SK-N-SH (cell line): ENCODE data around the gene NMNAT2. TPM values are rescaled to one million over a fixed set of nuclear protein-coding genes. Genes with fewer than 3 reads are reported as not detected.

Experiments
- CTCF ChIA-PET: fragments of 300-600, 350-600 bp; formaldehyde crosslinking; extraction: SDS; loops from one replicate; lab custom pipeline; 2021; lab: Yijun Ruan, JAX
- POLR2A ChIA-PET: fragments of 350-600 bp; sonication (Branson Sonifier 250); formaldehyde crosslinking; extraction: SDS; loops from one replicate; lab custom pipeline; 2020; ENCODE audit warnings: antibody characterized with exemption, inconsistent platforms; lab: Yijun Ruan, JAX
- DNase-seq: peaks from one replicate; pipeline ENCODE4 v3.0.0; 2012
- H2AFZ ChIP-seq: fragments of 200-600 bp; sonication (generic); 2 replicates; pipeline ENCODE4 v1.8.1; 2016; ENCODE audit warnings: antibody characterized with exemption, mild to moderate bottlenecking, low read depth
- H3F3A ChIP-seq: fragments of 200-600 bp; sonication (generic); replicated peaks from 2 replicates; pipeline ENCODE3; 2016; ENCODE audit warnings: antibody characterized with exemption, mild to moderate bottlenecking; ENCODE audit not compliant: insufficient read depth
- H3K27ac ChIP-seq, 2 experiments: fragments of 200-500 bp in 1 of 2; fragments of 200-600 bp in 1 of 2; sonication (Bioruptor generic) in 1 of 2; sonication (generic), shearing (Covaris generic) in 1 of 2; 2 replicates each; pipeline versions ENCODE4 v1.5.1 to v1.6.1; 2014 to 2016; ENCODE audit warnings: low read depth in 2 of 2, inconsistent platforms in 1 of 2, low read length in 1 of 2, mild to moderate bottlenecking in 1 of 2, mixed read lengths in 1 of 2
- H3K27me3 ChIP-seq: fragments of 200-600 bp; sonication (generic), shearing (Covaris generic); 2 replicates; pipeline ENCODE4 v1.6.1; 2016; ENCODE audit warnings: mixed run types; ENCODE audit not compliant: insufficient read depth
- H3K36me3 ChIP-seq, 2 experiments: fragments of 200-500 bp in 1 of 2; fragments of 200-600 bp in 1 of 2; sonication (Bioruptor generic) in 1 of 2; sonication (generic) in 1 of 2; replicated peaks in 1 of 2; 2 replicates each; pipeline versions ENCODE3 to v1.5.1; 2014 to 2016; ENCODE audit warnings: low read length in 1 of 2, mild to moderate bottlenecking in 1 of 2; ENCODE audit not compliant: insufficient read depth in 2 of 2, control insufficient read depth in 1 of 2
- H3K4me1 ChIP-seq, 2 experiments: fragments of 200-500 bp in 1 of 2; fragments of 200-600 bp in 1 of 2; sonication (Bioruptor generic) in 1 of 2; sonication (generic), shearing (Covaris generic) in 1 of 2; 2 replicates each; pipeline versions ENCODE4 v1.5.1 to v1.6.1; 2014 to 2016; ENCODE audit warnings: low read depth in 1 of 2, low read length in 1 of 2, mixed run types in 1 of 2; ENCODE audit not compliant: insufficient read depth in 2 of 2, control insufficient read depth in 1 of 2
- H3K4me2 ChIP-seq: fragments of 200-600 bp; sonication (generic), shearing (Covaris generic); 2 replicates; pipeline ENCODE4 v1.6.1; 2017; ENCODE audit warnings: mixed run types
- H3K4me3 ChIP-seq, 2 experiments: fragments of 200-500 bp in 1 of 2; fragments of 200-600 bp in 1 of 2; sonication (Bioruptor generic) in 1 of 2; sonication (generic), shearing (Covaris generic) in 1 of 2; 2 replicates each; pipeline versions ENCODE4 v1.5.1 to v1.8.1; 2014 to 2016; ENCODE audit warnings: low read depth in 2 of 2, inconsistent platforms in 1 of 2, low read length in 1 of 2, mild to moderate bottlenecking in 1 of 2, mixed read lengths in 1 of 2, moderate library complexity in 1 of 2
- H3K79me2 ChIP-seq: fragments of 200-600 bp; sonication (generic); 2 replicates; pipeline ENCODE4 v1.8.1; 2017; ENCODE audit warnings: mild to moderate bottlenecking; ENCODE audit not compliant: insufficient read depth
- H3K9ac ChIP-seq: fragments of 200-600 bp; sonication (generic); 2 replicates; pipeline ENCODE4 v1.6.1; 2017; ENCODE audit warnings: mixed run types
- H3K9me2 ChIP-seq: fragments of 200-600 bp; sonication (generic); 2 replicates; pipeline ENCODE4 v1.6.1; 2017; ENCODE audit warnings: mixed run types
- H3K9me3 ChIP-seq: fragments of 200-600 bp; sonication (generic); 2 replicates; pipeline ENCODE4 v1.6.1; 2017; ENCODE audit warnings: mixed run types, mild to moderate bottlenecking, moderate library complexity
- H4K20me1 ChIP-seq: fragments of 200-600 bp; sonication (generic); 2 replicates; pipeline ENCODE4 v1.6.1; 2017; ENCODE audit warnings: mild to moderate bottlenecking, mixed run types; ENCODE audit not compliant: insufficient read depth
- CHD2 ChIP-seq: fragments of 150-350 bp; IDR thresholded peaks from 2 replicates; pipeline ENCODE4 v1.6.1; 2018; ENCODE audit warnings: low read length; ENCODE audit not compliant: partially characterized antibody
- EP300 ChIP-seq, 2 experiments: IDR thresholded peaks; 2 replicates each; pipeline versions ENCODE4 v1.4.0 to v1.6.1; 2012; ENCODE audit warnings: borderline replicate concordance in 1 of 2, low read depth in 1 of 2, low read length in 1 of 2
- FOSL2 ChIP-seq: IDR thresholded peaks from 2 replicates; pipeline ENCODE4 v1.4.0; 2012; ENCODE audit warnings: low read depth, mild to moderate bottlenecking, moderate library complexity, borderline replicate concordance
- FOXJ3 ChIP-seq: sonication (generic); formaldehyde crosslinking; IDR thresholded peaks from 2 replicates; pipeline ENCODE4 v1.5.1; 2020; ENCODE audit warnings: mild to moderate bottlenecking, missing genetic modification reagents
- GABPA ChIP-seq: IDR thresholded peaks from 2 replicates; pipeline ENCODE4 v1.4.0; 2012; ENCODE audit warnings: low read depth, mild to moderate bottlenecking
- GATA2 ChIP-seq: sonication (generic); formaldehyde crosslinking; IDR thresholded peaks from 2 replicates; pipeline ENCODE4 v1.5.0; 2020; ENCODE audit warnings: mild to moderate bottlenecking, missing genetic modification reagents
- JUND ChIP-seq: IDR thresholded peaks from 2 replicates; pipeline ENCODE4 v1.4.0; 2012
- MEF2A ChIP-seq: IDR thresholded peaks from 2 replicates; pipeline ENCODE4 v1.4.0; 2012; ENCODE audit warnings: low read depth, borderline replicate concordance
- NFIC ChIP-seq: IDR thresholded peaks from 2 replicates; pipeline ENCODE4 v1.4.0; 2012; ENCODE audit warnings: borderline replicate concordance
- POLR2AphosphoS5 ChIP-seq: IDR thresholded peaks from 2 replicates; pipeline ENCODE4 v1.6.1; 2012; ENCODE audit warnings: low read depth, low read length
- RCOR1 ChIP-seq: fragments of 150-350 bp; IDR thresholded peaks from 2 replicates; pipeline ENCODE4 v1.6.1; 2017; ENCODE audit warnings: antibody characterized with exemption, low read length
- SIN3A ChIP-seq: IDR thresholded peaks from 2 replicates; pipeline ENCODE4 v1.6.1; 2012; ENCODE audit warnings: low read depth, mild to moderate bottlenecking, low read length, moderate library complexity, borderline replicate concordance
- TAF1 ChIP-seq: IDR thresholded peaks from 2 replicates; pipeline ENCODE4 v1.6.1; 2012; ENCODE audit warnings: low read depth, mild to moderate bottlenecking, low read length, moderate library complexity, borderline replicate concordance
- TEAD4 ChIP-seq: IDR thresholded peaks from 2 replicates; pipeline ENCODE4 v1.4.0; 2012; ENCODE audit warnings: mild to moderate bottlenecking, borderline replicate concordance; ENCODE audit not compliant: insufficient read depth
- polyA plus RNA-seq, 3 experiments: library from polyadenylated mRNA; depleted of rRNA; stranded (reverse); fragments of >200 nt; gene quantifications; 2 replicates each; pipeline ENCODE4 v1.2.3, GENCODE V29; 2012
- TF ChIP-seq, protein P1 (sequence below): fragments of 150-350 bp; IDR thresholded peaks from 2 replicates; pipeline ENCODE4 v1.6.1; 2016; ENCODE audit warnings: mild to moderate bottlenecking, low read depth, low read length
- TF ChIP-seq, protein P2 (sequence below): fragments of 200-600 bp; sonication (generic); IDR thresholded peaks from 2 replicates; pipeline ENCODE4 v1.6.1; 2017; ENCODE audit warnings: antibody characterized with exemption, mild to moderate bottlenecking, moderate library complexity

The NMNAT2 gene
- polyA plus RNA-seq, 1 of the 3 experiments (the other 2 are of a cell fraction) = 0.07 TPM

DNA sequence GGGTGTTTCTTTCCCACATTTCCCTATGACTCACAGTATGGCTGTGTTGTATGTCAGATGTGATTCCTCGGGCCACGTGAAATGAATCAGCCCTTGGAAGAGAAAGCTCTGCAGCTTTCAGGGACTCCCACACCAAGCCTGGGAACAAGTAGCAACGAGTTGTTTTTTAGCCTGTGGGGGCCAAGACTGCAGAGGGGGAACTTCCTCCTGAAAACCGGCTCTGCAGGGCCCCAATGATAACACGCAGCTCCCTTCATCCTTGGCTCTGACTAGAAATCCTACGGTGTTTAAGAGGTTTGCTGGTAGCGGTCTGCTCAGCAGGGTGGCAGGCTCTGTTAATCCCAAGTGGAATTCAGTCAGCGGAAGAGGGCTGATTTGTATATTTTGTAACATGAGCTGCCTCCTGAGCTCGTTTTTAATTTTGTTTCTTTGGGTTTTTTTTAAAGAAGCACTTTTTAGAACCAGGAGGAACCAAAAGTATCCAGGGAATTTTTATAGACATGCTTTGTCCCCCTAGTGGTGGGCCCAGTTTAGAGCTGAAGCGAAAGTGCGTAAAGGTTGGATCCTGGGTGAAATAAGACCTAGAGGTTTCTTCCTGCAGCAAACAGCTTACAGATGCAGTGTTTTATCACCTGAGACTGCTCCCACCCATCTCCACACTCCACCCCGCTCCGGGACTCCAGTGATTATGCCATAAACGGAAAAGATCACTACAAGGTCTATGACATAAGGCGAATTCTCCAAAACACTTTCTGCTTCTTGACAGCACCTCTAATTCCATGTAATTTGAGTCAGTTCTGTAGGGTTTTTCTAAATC is 183.3 kb downstream of the NMNAT2 start (continued):
- TF ChIP-seq, protein P1, sequence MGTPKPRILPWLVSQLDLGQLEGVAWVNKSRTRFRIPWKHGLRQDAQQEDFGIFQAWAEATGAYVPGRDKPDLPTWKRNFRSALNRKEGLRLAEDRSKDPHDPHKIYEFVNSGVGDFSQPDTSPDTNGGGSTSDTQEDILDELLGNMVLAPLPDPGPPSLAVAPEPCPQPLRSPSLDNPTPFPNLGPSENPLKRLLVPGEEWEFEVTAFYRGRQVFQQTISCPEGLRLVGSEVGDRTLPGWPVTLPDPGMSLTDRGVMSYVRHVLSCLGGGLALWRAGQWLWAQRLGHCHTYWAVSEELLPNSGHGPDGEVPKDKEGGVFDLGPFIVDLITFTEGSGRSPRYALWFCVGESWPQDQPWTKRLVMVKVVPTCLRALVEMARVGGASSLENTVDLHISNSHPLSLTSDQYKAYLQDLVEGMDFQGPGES = no peak
- TF ChIP-seq SIN3A (peak; percentile 81), EP300 (IDR thresholded peaks at IDR 0.05; ENCODE audit: borderline replicate concordance in 1 of 2, low read depth in 1 of 2, low read length in 1 of 2) (peak in 1 of 2 experiments; percentile 61; a peak in 1 of 4 replicates), FOSL2 (peak; percentile 95), FOXJ3 (CRISPR knock-in tag) (no peak), TAF1 (peak; percentile 23; the same call in 1 of the 2 replicates), CHD2 (no peak), GATA2 (CRISPR knock-in tag) (no peak), MEF2A (no peak), JUND (peak; percentile 91)
- TF ChIP-seq, protein P2, sequence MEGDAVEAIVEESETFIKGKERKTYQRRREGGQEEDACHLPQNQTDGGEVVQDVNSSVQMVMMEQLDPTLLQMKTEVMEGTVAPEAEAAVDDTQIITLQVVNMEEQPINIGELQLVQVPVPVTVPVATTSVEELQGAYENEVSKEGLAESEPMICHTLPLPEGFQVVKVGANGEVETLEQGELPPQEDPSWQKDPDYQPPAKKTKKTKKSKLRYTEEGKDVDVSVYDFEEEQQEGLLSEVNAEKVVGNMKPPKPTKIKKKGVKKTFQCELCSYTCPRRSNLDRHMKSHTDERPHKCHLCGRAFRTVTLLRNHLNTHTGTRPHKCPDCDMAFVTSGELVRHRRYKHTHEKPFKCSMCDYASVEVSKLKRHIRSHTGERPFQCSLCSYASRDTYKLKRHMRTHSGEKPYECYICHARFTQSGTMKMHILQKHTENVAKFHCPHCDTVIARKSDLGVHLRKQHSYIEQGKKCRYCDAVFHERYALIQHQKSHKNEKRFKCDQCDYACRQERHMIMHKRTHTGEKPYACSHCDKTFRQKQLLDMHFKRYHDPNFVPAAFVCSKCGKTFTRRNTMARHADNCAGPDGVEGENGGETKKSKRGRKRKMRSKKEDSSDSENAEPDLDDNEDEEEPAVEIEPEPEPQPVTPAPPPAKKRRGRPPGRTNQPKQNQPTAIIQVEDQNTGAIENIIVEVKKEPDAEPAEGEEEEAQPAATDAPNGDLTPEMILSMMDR = peak; percentile 90

DNA sequence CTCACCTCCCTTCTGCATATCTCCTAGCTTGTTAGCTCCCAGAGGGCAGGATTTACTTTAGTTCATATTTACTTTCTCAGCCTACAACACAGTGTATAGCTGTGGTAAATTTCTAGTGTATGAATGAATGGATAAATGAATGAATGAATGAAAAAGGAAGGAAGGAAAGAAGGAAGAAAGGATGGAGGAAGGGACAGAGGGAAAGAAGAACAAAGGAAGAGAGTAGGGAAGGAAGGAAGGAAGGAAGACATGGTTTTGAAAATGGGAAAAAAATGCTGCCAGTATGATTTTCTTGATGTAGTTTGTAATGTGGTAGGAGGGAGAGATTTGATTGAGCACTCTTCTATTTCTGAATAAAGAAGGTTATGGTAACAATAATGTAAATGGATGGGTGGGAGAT is 185.1 kb downstream of the NMNAT2 start:
- ChIA-PET CTCF (interaction anchor here (0.6 to 6.2 kb wide), 3 partner anchors 14 to 1899 kb away, joined by 3 to 59 read pairs (median 3); no protein-coding TSS in a partner anchor), POLR2A (no interaction called here)
- Histone ChIP-seq H3K79me2 (no peaks in the 10 kb centered on the region), H4K20me1 (no peaks in the 10 kb centered on the region), H3K27ac (no peak overlapping the region), H3K4me2 (no peak overlapping the region), H3F3A (peaks cover 22% of the 10 kb centered on the region), H3K9me2 (no peaks in the 10 kb centered on the region), H3K27me3 (no peaks in the 10 kb centered on the region), H2AFZ (no peak overlapping the region), H3K9ac (no peak overlapping the region), H3K9me3 (no peaks in the 10 kb centered on the region), H3K4me3 (no peak overlapping the region), H3K36me3 (no peaks in the 10 kb centered on the region), H3K4me1 (peaks cover 6 to 23% of the 10 kb centered on the region in 2 experiments; a peak in 2 of 4 replicates)
- TF ChIP-seq RCOR1 (no peak), EP300 (IDR thresholded peaks at IDR 0.05; ENCODE audit: borderline replicate concordance in 1 of 2, low read depth in 1 of 2, low read length in 1 of 2) (no peak), POLR2AphosphoS5 (no peak), FOSL2 (no peak), GABPA (no peak), NFIC (no peak), CHD2 (no peak), TEAD4 (no peak)
- TF ChIP-seq, protein P2 = no peak
- no peak for DNase-seq
